ENCODE results near the gene MYO18B.

Gene MYO18B

DNA sequence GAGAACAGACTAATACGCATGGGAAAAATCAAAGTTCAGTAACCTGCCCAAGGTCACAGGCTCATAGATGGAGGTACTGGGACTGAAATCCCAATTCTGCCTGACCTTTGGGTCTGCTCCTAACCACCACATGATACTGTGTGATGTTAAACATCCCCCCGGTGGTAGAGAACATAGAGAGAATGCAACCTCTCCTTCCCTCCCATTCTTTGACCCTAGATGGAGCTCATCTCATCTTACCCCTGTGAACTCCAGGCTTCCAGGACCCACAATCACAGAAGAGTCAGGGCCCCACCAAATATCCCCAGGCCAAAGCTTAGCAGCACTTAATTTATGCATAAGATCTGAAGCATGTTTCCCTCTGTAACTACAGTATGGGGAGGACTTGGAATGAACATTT, 198.5 kb downstream of the MYO18B start:
- no peak for TF ChIP-seq CTCF (IDR thresholded peaks at IDR 0.05; ENCODE audit: insufficient read depth, low read length, poor library complexity, severe bottlenecking)
- no peak for TF ChIP-seq EZH2phosphoT487 (conservative IDR thresholded peaks at IDR 0.05; ENCODE audit: low read length)
- H3K27ac ChIP-seq (ENCODE audit: low read depth, low read length): no peak overlapping the region
- H3K9ac ChIP-seq (ENCODE audit: low read length): no peak overlapping the region
- no peaks in the 10 kb centered on the region for H3K9me2 ChIP-seq (replicated peaks; ENCODE audit: insufficient read depth, low read length)
- no peaks in the 10 kb centered on the region for H3K9me3 ChIP-seq (ENCODE audit: insufficient read depth, low read length)
- H3K79me2 ChIP-seq (ENCODE audit: insufficient read depth, low read length): no peaks in the 10 kb centered on the region
- H3F3A ChIP-seq (ENCODE audit: insufficient read depth): no peaks in the 10 kb centered on the region
- no peaks in the 10 kb centered on the region for H3K36me3 ChIP-seq (ENCODE audit: low read length)
- H3K4me3 ChIP-seq (ENCODE audit: insufficient read depth, low read length, poor library complexity, severe bottlenecking): no peak overlapping the region
- no peaks in the 10 kb centered on the region; the same call in 1 of the 2 replicates for H3K27me3 ChIP-seq (ENCODE audit: low read length)
- no peaks in the 10 kb centered on the region for H4K20me1 ChIP-seq (ENCODE audit: low read depth, low read length)
- H2AFZ ChIP-seq (ENCODE audit: low read depth, low read length, severe bottlenecking): no peak overlapping the region
- H3K4me2 ChIP-seq (ENCODE audit: low read depth, low read length, poor library complexity, severe bottlenecking): no peak overlapping the region

GRCh38 chr22:25941365-25941960, 199.5 kb downstream of the MYO18B start:
- H3K9me3 ChIP-seq (ENCODE audit: insufficient read depth, low read length): no peaks in the 10 kb centered on the region
- no peaks in the 10 kb centered on the region for H3K36me3 ChIP-seq (ENCODE audit: low read length)
- TF ChIP-seq CTCF (IDR thresholded peaks at IDR 0.05; ENCODE audit: insufficient read depth, low read length, poor library complexity, severe bottlenecking) (no peak), EZH2phosphoT487 (conservative IDR thresholded peaks at IDR 0.05; ENCODE audit: low read length) (no peak)
- no peaks in the 10 kb centered on the region for H4K20me1 ChIP-seq (ENCODE audit: low read depth, low read length)
- H3K9ac ChIP-seq (ENCODE audit: low read length): no peak overlapping the region
- H3K27ac ChIP-seq (ENCODE audit: low read depth, low read length): no peak overlapping the region
- no peak overlapping the region for H3K4me2 ChIP-seq (ENCODE audit: low read depth, low read length, poor library complexity, severe bottlenecking)
- no peaks in the 10 kb centered on the region for H3F3A ChIP-seq (ENCODE audit: insufficient read depth)
- H3K4me3 ChIP-seq (ENCODE audit: insufficient read depth, low read length, poor library complexity, severe bottlenecking): no peak overlapping the region
- no peaks in the 10 kb centered on the region for H3K79me2 ChIP-seq (ENCODE audit: insufficient read depth, low read length)
- no peak overlapping the region for H2AFZ ChIP-seq (ENCODE audit: low read depth, low read length, severe bottlenecking)
- no peaks in the 10 kb centered on the region for H3K9me2 ChIP-seq (replicated peaks; ENCODE audit: insufficient read depth, low read length)
- H3K27me3 ChIP-seq (ENCODE audit: low read length): no peaks in the 10 kb centered on the region; the same call in 1 of the 2 replicates

- Histone ChIP-seq H3K4me3 (ENCODE audit: insufficient read depth, low read length, poor library complexity, severe bottlenecking) (no peak overlapping the region), H4K20me1 (ENCODE audit: low read depth, low read length) (no peaks in the 10 kb centered on the region), H3K9ac (ENCODE audit: low read length) (no peak overlapping the region), H3K27ac (ENCODE audit: low read depth, low read length) (no peak overlapping the region), H3K9me3 (ENCODE audit: insufficient read depth, low read length) (no peaks in the 10 kb centered on the region), H3K36me3 (ENCODE audit: low read length) (no peaks in the 10 kb centered on the region), H3K9me2 (replicated peaks; ENCODE audit: insufficient read depth, low read length) (no peaks in the 10 kb centered on the region), H3K4me2 (ENCODE audit: low read depth, low read length, poor library complexity, severe bottlenecking) (no peak overlapping the region), H3F3A (ENCODE audit: insufficient read depth) (no peaks in the 10 kb centered on the region), H3K79me2 (ENCODE audit: insufficient read depth, low read length) (no peaks in the 10 kb centered on the region), H3K27me3 (ENCODE audit: low read length) (no peaks in the 10 kb centered on the region; the same call in 1 of the 2 replicates), H2AFZ (ENCODE audit: low read depth, low read length, severe bottlenecking) (no peak overlapping the region)
- no peak for TF ChIP-seq CTCF (IDR thresholded peaks at IDR 0.05; ENCODE audit: insufficient read depth, low read length, poor library complexity, severe bottlenecking)
- TF ChIP-seq EZH2phosphoT487 (conservative IDR thresholded peaks at IDR 0.05; ENCODE audit: low read length): no peak
These were observed 200.3 kb downstream of the MYO18B start for GRCh38 chr22:25942115-25942855.

All from SU-DHL-6 (cell line).